Measurements from ENCODE around the gene FOXP4.

DNA sequence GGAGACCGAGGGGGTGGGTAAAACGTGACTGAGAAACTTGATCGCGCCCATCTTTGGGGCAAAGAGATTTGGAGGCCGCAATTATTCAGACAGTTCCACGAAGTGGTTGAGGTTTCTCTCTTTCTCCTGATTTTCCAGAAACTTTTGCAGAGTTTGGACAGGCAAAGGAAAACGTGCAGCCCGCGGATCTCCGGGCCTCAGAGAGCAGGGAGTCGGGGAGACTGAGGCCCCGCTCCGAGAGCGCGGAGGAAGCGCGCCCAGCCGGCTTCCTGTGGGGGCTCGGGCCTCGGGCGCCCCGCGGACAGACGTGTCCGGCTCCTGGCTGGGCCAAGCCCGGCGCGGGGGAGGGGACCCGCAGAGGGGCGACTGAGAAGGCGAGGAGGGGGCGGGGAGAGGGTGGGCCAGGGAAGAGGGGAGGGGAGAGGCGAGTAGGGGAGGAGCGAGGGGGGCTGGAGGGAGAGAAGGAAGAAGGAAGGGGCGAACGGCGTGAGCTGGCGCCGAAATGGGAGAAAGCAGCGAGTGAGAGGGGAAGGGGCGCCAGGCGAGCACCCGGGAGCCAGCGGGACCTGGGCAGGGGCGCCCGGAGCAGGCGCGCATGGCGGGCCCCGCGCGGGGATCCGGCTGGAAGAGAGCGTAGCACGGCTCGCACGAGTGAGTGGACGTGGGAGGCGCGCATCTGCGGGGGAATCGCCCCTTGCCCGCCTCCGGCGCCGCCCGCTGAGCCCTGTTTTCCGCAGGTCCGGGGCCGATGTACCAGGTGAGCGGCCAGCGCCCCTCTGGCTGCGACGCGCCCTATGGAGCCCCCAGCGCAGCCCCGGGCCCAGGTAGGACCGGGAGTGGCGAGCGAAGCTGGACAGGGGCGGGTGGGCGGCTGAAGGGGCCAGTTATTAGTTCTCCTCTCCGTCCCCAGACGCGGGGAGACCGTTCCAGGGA lies 92.1 kb downstream of the FOXP4 start, which contains the start of gene MDFI:
- TF ChIP-seq EZH2phosphoT487 (IDR thresholded peaks at IDR 0.05; ENCODE audit: insufficient read depth, low read depth) (no peak), EZH2 (IDR thresholded peaks at IDR 0.05; ENCODE audit: insufficient read depth, poor library complexity, severe bottlenecking) (no peak)
